K562 (cell line): ENCODE data around the gene SLC19A1. TPM values are rescaled to one million over a fixed set of nuclear protein-coding genes. Genes with fewer than 3 reads are reported as not detected.

Source experiments
- ATF1 ChIP-seq, 2 experiments: fragments of 450-650 bp in 1 of 2; IDR thresholded peaks; 2 replicates each; pipeline ENCODE4 v1.6.1; 2016; ENCODE audit warnings: missing compliant biosample characterization in 1 of 2, missing genetic modification characterization in 1 of 2
- CEBPB ChIP-seq: fragments of 450-650 bp; IDR thresholded peaks from 2 replicates; pipeline ENCODE4 v1.6.1; 2016; ENCODE audit warnings: missing genetic modification characterization, missing compliant biosample characterization
- EGR1 ChIP-seq: fragments of 450-650 bp; conservative IDR thresholded peaks from 2 replicates; pipeline ENCODE4 v1.6.1; 2017; ENCODE audit warnings: mild to moderate bottlenecking
- KLF13 ChIP-seq: fragments of 450-650 bp; IDR thresholded peaks from 2 replicates; pipeline ENCODE4 v1.6.1; 2016; ENCODE audit warnings: missing genetic modification characterization, low read depth, mild to moderate bottlenecking, missing compliant biosample characterization, moderate library complexity, borderline replicate concordance
- MAFK ChIP-seq: IDR thresholded peaks from 2 replicates; pipeline ENCODE4 v1.6.1; 2011; ENCODE audit warnings: low read length, improper control_type of control experiment
- MAZ ChIP-seq, 2 experiments: fragments of 450-650 bp in 1 of 2; sonication (generic) in 1 of 2; formaldehyde crosslinking; IDR thresholded peaks in 1 of 2; conservative IDR thresholded peaks in 1 of 2; 2 replicates each; pipeline versions ENCODE4 v1.4.0 to v1.5.0; 2020; ENCODE audit warnings: mild to moderate bottlenecking in 1 of 2, missing genetic modification reagents in 1 of 2
- MTA3 ChIP-seq: fragments of 450-650 bp; formaldehyde crosslinking; IDR thresholded peaks from 2 replicates; pipeline ENCODE4 v1.6.1; 2017; ENCODE audit warnings: mild to moderate bottlenecking, borderline replicate concordance
- NFE2L1 ChIP-seq: fragments of 450-650 bp; IDR thresholded peaks from 2 replicates; pipeline ENCODE4 v1.6.1; 2016; ENCODE audit warnings: missing genetic modification characterization, low read depth, mild to moderate bottlenecking, missing compliant biosample characterization, moderate library complexity, borderline replicate concordance
- NUFIP1 ChIP-seq: fragments of 450-650 bp; IDR thresholded peaks from 2 replicates; pipeline ENCODE4 v1.6.1; 2018; ENCODE audit not compliant: partially characterized antibody
- PHF20 ChIP-seq: fragments of 450-650 bp; IDR thresholded peaks from 2 replicates; pipeline ENCODE4 v1.6.1; 2018; ENCODE audit not compliant: partially characterized antibody
- PHF21A ChIP-seq: fragments of 450-650 bp; IDR thresholded peaks from 2 replicates; pipeline ENCODE4 v1.6.1; 2017; ENCODE audit warnings: low read depth, borderline replicate concordance
- POLR2A ChIP-seq: fragments of 450-650 bp; conservative IDR thresholded peaks from 2 replicates; pipeline ENCODE4 v1.6.1; 2016
- POLR2AphosphoS5 ChIP-seq: IDR thresholded peaks from 2 replicates; pipeline ENCODE4 v1.6.1; 2011; ENCODE audit warnings: mild to moderate bottlenecking, low read depth, low read length, moderate library complexity; ENCODE audit not compliant: control insufficient read depth, insufficient read depth
- SETDB1 ChIP-seq: IDR thresholded peaks from one replicate; pipeline ENCODE4 v1.6.1; 2012; ENCODE audit warnings: low read length, control low read depth, inconsistent platforms
- SOX6 ChIP-seq: fragments of 450-650 bp; IDR thresholded peaks from 2 replicates; pipeline ENCODE4 v1.6.1; 2014; ENCODE audit warnings: mild to moderate bottlenecking
- ZNF77 ChIP-seq: fragments of 250-450 bp; sonication (Bioruptor Pico); IDR thresholded peaks from 2 replicates; pipeline ENCODE4 v1.5.0; 2020
- ZNF830 ChIP-seq: fragments of 250-450 bp; sonication (Bioruptor Pico); IDR thresholded peaks from 2 replicates; pipeline ENCODE4 v1.5.0; 2021; ENCODE audit warnings: mild to moderate bottlenecking
- polyA plus RNA-seq, 8 experiments: library from polyadenylated mRNA; depleted of rRNA in 4 of 8; stranded (reverse) in 5 of 8; unstranded in 3 of 8; fragments of >200 nt; fragmentation: Nextera tagmentation in 2 of 8; fragmentation: Illumina TruSeq in 1 of 8; extraction: Ambion mirVana in 2 of 8; extraction: Trizol in 1 of 8; gene quantifications; 2 replicates each; pipeline versions ENCODE4 v1.2.1 to v1.2.3, GENCODE V29; 2011 to 2014; ENCODE audit warnings: inconsistent platforms in 1 of 8, missing spikeins in 1 of 8
- total RNA-seq, 7 experiments: library from RNA; depleted of rRNA in 6 of 7; stranded (reverse); fragments of >200 nt in 6 of 7; fragmentation: Illumina TruSeq in 2 of 7; extraction: Trizol in 2 of 7; gene quantifications; 2 replicates each; pipeline versions ENCODE4 v1.2.1 to v1.2.3, GENCODE V29; 2011 to 2021; ENCODE audit warnings: low replicate concordance in 1 of 7
- TF ChIP-seq, protein P1 (sequence below): sonication (generic); formaldehyde crosslinking; IDR thresholded peaks from 2 replicates; pipeline ENCODE4 v1.8.1; 2023; ENCODE audit warnings: mild to moderate bottlenecking, missing genetic modification reagents, moderate library complexity
- TF ChIP-seq, protein P2 (sequence below): fragments of 250-450 bp; sonication (Bioruptor Pico); IDR thresholded peaks from 2 replicates; pipeline ENCODE4 v1.8.0; 2021; ENCODE audit warnings: mild to moderate bottlenecking, moderate library complexity

The SLC19A1 gene
- total and polyA plus RNA-seq, 9 of the 15 experiments (the other 6 are each of a cell fraction or from before 2014, with no cell fraction given), result 0.65 to 88.7 (median 12.0) TPM

DNA sequence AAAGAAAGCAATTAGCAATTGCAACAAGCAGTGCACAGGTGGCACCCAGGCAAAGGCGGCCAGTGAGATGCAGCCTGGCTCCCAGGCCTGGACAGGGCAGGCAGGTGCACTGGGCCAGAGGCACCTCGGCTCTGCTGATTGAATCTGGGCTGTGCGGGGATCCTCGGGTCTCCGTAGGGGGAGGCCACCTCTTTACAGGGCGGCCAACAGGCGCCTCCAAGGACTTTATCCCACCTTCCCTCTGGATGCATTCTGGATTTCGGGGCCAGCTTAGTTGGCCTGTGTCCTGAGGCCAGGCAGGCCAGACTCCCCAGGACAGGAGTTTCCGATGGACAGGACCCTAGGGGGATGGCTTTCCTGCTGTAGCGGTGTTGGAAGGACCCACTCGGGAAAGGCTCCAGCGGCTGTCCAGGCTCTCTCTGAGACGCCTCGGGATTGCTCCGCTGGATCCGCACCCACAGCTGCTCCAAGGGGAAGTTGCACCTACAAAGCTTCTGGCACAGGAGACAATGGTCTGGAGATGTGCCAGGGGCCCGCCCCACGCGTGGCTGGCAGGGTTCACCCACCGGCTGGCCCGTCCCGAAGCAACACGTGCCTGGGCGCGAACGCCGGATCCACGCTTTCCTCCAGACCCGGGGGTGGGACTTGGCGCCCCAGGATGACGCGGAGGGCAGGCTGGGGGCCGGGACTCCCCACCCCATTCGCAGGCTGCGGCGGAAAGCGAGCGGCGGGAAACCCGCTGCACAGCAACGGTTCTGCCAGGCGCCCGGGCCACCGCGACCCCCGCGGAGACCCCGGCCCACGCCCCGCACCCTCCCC is 810 bp downstream of the SLC19A1 start (continued):
- peak; percentile 83 for TF ChIP-seq ATF1 (CRISPR knock-in tag; IDR thresholded peaks at IDR 0.05)
- peak; percentile 93 for TF ChIP-seq ATF1 (tag; IDR thresholded peaks at IDR 0.05)
- TF ChIP-seq, protein P1, sequence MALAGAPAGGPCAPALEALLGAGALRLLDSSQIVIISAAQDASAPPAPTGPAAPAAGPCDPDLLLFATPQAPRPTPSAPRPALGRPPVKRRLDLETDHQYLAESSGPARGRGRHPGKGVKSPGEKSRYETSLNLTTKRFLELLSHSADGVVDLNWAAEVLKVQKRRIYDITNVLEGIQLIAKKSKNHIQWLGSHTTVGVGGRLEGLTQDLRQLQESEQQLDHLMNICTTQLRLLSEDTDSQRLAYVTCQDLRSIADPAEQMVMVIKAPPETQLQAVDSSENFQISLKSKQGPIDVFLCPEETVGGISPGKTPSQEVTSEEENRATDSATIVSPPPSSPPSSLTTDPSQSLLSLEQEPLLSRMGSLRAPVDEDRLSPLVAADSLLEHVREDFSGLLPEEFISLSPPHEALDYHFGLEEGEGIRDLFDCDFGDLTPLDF (CRISPR knock-in tag), result 0 out of 2 replicates have a peak, but pooled peaks have one; percentile 43
- TF ChIP-seq ZNF830 (CRISPR knock-in tag), result 0 out of 2 replicates have a peak, but pooled peaks have one; percentile 19
- no peak for TF ChIP-seq NUFIP1
- TF ChIP-seq, protein P2, sequence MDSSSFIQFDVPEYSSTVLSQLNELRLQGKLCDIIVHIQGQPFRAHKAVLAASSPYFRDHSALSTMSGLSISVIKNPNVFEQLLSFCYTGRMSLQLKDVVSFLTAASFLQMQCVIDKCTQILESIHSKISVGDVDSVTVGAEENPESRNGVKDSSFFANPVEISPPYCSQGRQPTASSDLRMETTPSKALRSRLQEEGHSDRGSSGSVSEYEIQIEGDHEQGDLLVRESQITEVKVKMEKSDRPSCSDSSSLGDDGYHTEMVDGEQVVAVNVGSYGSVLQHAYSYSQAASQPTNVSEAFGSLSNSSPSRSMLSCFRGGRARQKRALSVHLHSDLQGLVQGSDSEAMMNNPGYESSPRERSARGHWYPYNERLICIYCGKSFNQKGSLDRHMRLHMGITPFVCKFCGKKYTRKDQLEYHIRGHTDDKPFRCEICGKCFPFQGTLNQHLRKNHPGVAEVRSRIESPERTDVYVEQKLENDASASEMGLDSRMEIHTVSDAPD (CRISPR knock-in tag), result no peak
- no peak for TF ChIP-seq MAFK
- TF ChIP-seq MTA3, result peak; percentile 27; the same call in 1 of the 2 replicates
- TF ChIP-seq PHF20, result peak; percentile 63
- TF ChIP-seq SOX6, result peak; percentile 31; the same call in 1 of the 2 replicates
- TF ChIP-seq ZNF77 (CRISPR knock-in tag), result no peak
- no peak for TF ChIP-seq SETDB1
- peak; percentile 67 for TF ChIP-seq EGR1
- peak; percentile 63; the same call in 1 of the 2 replicates for TF ChIP-seq POLR2AphosphoS5
- TF ChIP-seq CEBPB (tag), result no peak
- peak; percentile 65; the same call in 1 of the 2 replicates for TF ChIP-seq KLF13 (tag)
- TF ChIP-seq PHF21A, result no peak
- no peak for TF ChIP-seq NFE2L1 (tag)
- TF ChIP-seq POLR2A, result peak; percentile 77
- TF ChIP-seq MAZ (CRISPR knock-in tag; conservative IDR thresholded peaks at IDR 0.05 in 1 of 2, IDR thresholded peaks at IDR 0.05 in 1 of 2), result peak; percentile 39 to 71
